ENCODE results near the gene SLC25A22. TPM values are rescaled to one million over a fixed set of nuclear protein-coding genes. Genes with fewer than 3 reads are reported as not detected.

SLC25A22 gene
- total RNA-seq, 2 donors from 2014 or later: 31.8 to 37.7 TPM

- no peak for DNase-seq
- intact Hi-C loops (cut with DNase I): no loop called here
- no peak for TF ChIP-seq CTCF (IDR thresholded peaks at IDR 0.05)
- Histone ChIP-seq H3K9ac (ENCODE audit: low read depth in 2 of 2, low read length in 2 of 2) (no peak overlapping the region), H3K36me3 (no peaks in the 10 kb centered on the region), H3K4me3 (no peak overlapping the region), H3K27ac (no peak overlapping the region), H3K9me3 (no peaks in the 10 kb centered on the region), H3K27me3 (no peaks in the 10 kb centered on the region), H3K4me1 (no peaks in the 10 kb centered on the region)
Measured at GRCh38 chr11:742156-742546, 55.9 kb downstream of the SLC25A22 start.

Other genes with a start within 250 kb of the SLC25A22 start
- gene LMNTD2, start 237.5 kb downstream of the SLC25A22 start, total RNA-seq: 10 to 100 TPM in 1 of 2 donors, 1 to 10 TPM in 1; 9.8 to 13.6 TPM
- 100 to 1,000 TPM; 108 to 139 TPM for gene RASSF7, start 237.3 kb downstream of the SLC25A22 start, total RNA-seq
- gene PHRF1, start 221.8 kb downstream of the SLC25A22 start, total RNA-seq: 10 to 100 TPM; 29.4 to 41.9 TPM
- gene IRF7, start 182.3 kb downstream of the SLC25A22 start, total RNA-seq: 10 to 100 TPM; 22.1 to 25.6 TPM
- gene CDHR5, start 173.3 kb downstream of the SLC25A22 start, total RNA-seq: 100 to 1,000 TPM; 140 to 310 TPM
- gene SCT, start 171.1 kb downstream of the SLC25A22 start, total RNA-seq: 1 to 10 TPM; 1.1 to 3.2 TPM
- under 1 TPM; 0.69 to 0.79 TPM for gene DRD4, start 161.0 kb downstream of the SLC25A22 start, total RNA-seq
- gene DEAF1, start 103.1 kb downstream of the SLC25A22 start, total RNA-seq: 10 to 100 TPM; 21.7 to 25.8 TPM
- gene TMEM80, start 102.5 kb downstream of the SLC25A22 start, total RNA-seq: 10 to 100 TPM; 18.4 to 36.6 TPM
- 100 to 1,000 TPM; 192 to 254 TPM for gene EPS8L2, start 92.0 kb downstream of the SLC25A22 start, total RNA-seq
- 100 to 1,000 TPM; 195 to 274 TPM for gene TALDO1, start 50.8 kb downstream of the SLC25A22 start, total RNA-seq
- gene GATD1, start 20.8 kb downstream of the SLC25A22 start, total RNA-seq: 10 to 100 TPM; 39.9 to 84.9 TPM
- gene CEND1, start 8.2 kb downstream of the SLC25A22 start, total RNA-seq: under 1 TPM; 0.35 to 0.40 TPM
- 10 to 100 TPM; 17.7 to 47.5 TPM for gene PIDD1, start 7.0 kb upstream of the SLC25A22 start, total RNA-seq
- gene RPLP2, start 11.7 kb upstream of the SLC25A22 start, total RNA-seq: 1,000 to 10,000 TPM; 2,068 to 2,303 TPM
- 100 to 1,000 TPM; 139 to 155 TPM for gene PNPLA2, start 20.6 kb upstream of the SLC25A22 start, total RNA-seq
- 100 to 1,000 TPM in 1 of 2 donors, 10 to 100 TPM in 1; 97.3 to 108 TPM for gene CRACR2B, start 29.6 kb upstream of the SLC25A22 start, total RNA-seq
- 100 to 1,000 TPM; 371 to 396 TPM for gene CD151, start 34.7 kb upstream of the SLC25A22 start, total RNA-seq
- gene POLR2L, start 44.2 kb upstream of the SLC25A22 start, total RNA-seq: 100 to 1,000 TPM in 1 of 2 donors, 10 to 100 TPM in 1; 77.4 to 181 TPM
- gene TSPAN4, start 44.6 kb upstream of the SLC25A22 start, total RNA-seq: 10 to 100 TPM; 12.1 to 12.7 TPM
- 100 to 1,000 TPM in 1 of 2 donors, 10 to 100 TPM in 1; 46.4 to 113 TPM for gene CHID1, start 112.5 kb upstream of the SLC25A22 start, total RNA-seq
- 10 to 100 TPM; 69.4 to 72.5 TPM for gene AP2A2, start 127.6 kb upstream of the SLC25A22 start, total RNA-seq
- under 1 TPM in 1 of 2 donors, not detected in 1; 0.10 TPM for gene MUC6, start 238.4 kb upstream of the SLC25A22 start, total RNA-seq

Data from colonic mucosa (tissue), 4 donors.